CD4-positive, alpha-beta T cell (primary cell): ENCODE measurements around the gene ASB8. TPM values are rescaled to one million over a fixed set of nuclear protein-coding genes. Genes with fewer than 3 reads are reported as not detected.

ENCODE experiments used
- ATAC-seq: fragments of 200-7000 bp; cut with Tn5 transposase; one replicate; pipeline ENCODE4 v1.10.0; 2022; ENCODE audit warnings: mild to moderate bottlenecking; ENCODE audit not compliant: poor library complexity
- CTCF ChIA-PET: fragments of 350-600 bp; sonication (Branson Sonifier 250); formaldehyde crosslinking; loops from one replicate; lab custom pipeline; 2021; ENCODE audit warnings: antibody characterized with exemption, inconsistent platforms; lab: Charles Lee
- POLR2A ChIA-PET: fragments of 350-600 bp; sonication (Branson Sonifier 250); formaldehyde crosslinking; loops from one replicate; lab custom pipeline; 2021; ENCODE audit warnings: antibody characterized with exemption, inconsistent platforms; lab: Charles Lee
- DNase-seq, 14 experiments: peaks; one replicate each; pipeline ENCODE4 v3.0.0-alpha.2; 2013 to 2020; ENCODE audit warnings: mixed read lengths in 2 of 14
- H3K27ac ChIP-seq, 2 donors: one replicate each; pipeline versions ENCODE4 v1.5.1 to v1.7.0; 2013; ENCODE audit warnings: low read length in 2 of 2, low read depth in 1 of 2, mild to moderate bottlenecking in 1 of 2
- H3K27me3 ChIP-seq, 2 experiments: 1 replicate in 1 of 2; 2 replicates in 1 of 2; pipeline versions ENCODE4 v1.6.1 to v1.7.0; 2013; ENCODE audit warnings: low read length in 2 of 2, control low read depth in 1 of 2, mild to moderate bottlenecking in 1 of 2, moderate library complexity in 1 of 2; ENCODE audit not compliant: insufficient read depth in 2 of 2, control insufficient read depth in 1 of 2
- H3K36me3 ChIP-seq: one replicate; pipeline ENCODE4 v1.6.1; 2013; ENCODE audit warnings: low read length, control low read depth; ENCODE audit not compliant: insufficient read depth
- H3K4me1 ChIP-seq: one replicate; pipeline ENCODE4 v1.6.1; 2013; ENCODE audit warnings: low read length, control low read depth; ENCODE audit not compliant: insufficient read depth
- H3K4me3 ChIP-seq: one replicate; pipeline ENCODE4 v1.5.1; 2013; ENCODE audit warnings: mild to moderate bottlenecking, low read length, moderate library complexity
- H3K9me3 ChIP-seq, 2 experiments: 1 replicate in 1 of 2; 2 replicates in 1 of 2; pipeline versions ENCODE4 v1.6.1 to v1.7.0; 2013; ENCODE audit warnings: low read length in 2 of 2, mild to moderate bottlenecking in 2 of 2, control low read depth in 1 of 2, moderate library complexity in 1 of 2; ENCODE audit not compliant: control insufficient read depth in 1 of 2, insufficient read depth in 1 of 2
- H3K27ac Mint-ChIP-seq: one replicate; pipeline ENCODE4 v1.8.0; 2020; ENCODE audit warnings: mixed read lengths
- H3K27me3 Mint-ChIP-seq: one replicate; pipeline ENCODE4 v1.8.0; 2021; ENCODE audit warnings: mixed read lengths
- H3K36me3 Mint-ChIP-seq: one replicate; pipeline ENCODE4 v1.8.0; 2021; ENCODE audit warnings: low read depth, mixed read lengths
- H3K4me1 Mint-ChIP-seq: one replicate; pipeline ENCODE4 v1.8.0; 2021; ENCODE audit warnings: low read depth, mixed read lengths
- H3K4me3 Mint-ChIP-seq: one replicate; pipeline ENCODE4 v1.8.0; 2020; ENCODE audit warnings: mild to moderate bottlenecking, mixed read lengths
- H3K9me3 Mint-ChIP-seq: one replicate; pipeline ENCODE4 v1.8.0; 2020; ENCODE audit warnings: mixed read lengths
- CTCF ChIP-seq: fragments of 200-600 bp; IDR thresholded peaks from one replicate; pipeline ENCODE4 v1.8.0; 2022; ENCODE audit warnings: antibody characterized with exemption, mild to moderate bottlenecking
- intact Hi-C, 2 experiments: fragments of 100-400 bp; cut with DNase I in 1 of 2; cut with micrococcal nuclease in 1 of 2; formaldehyde crosslinking; loops; one replicate each; pipeline versions ENCODE4 v1.15.1 to v1.9.0; 2023 to 2025; cut with DNase I, micrococcal nuclease
- total RNA-seq, 174 experiments: library from RNA in 2 of 174; stranded (reverse) in 2 of 174; gene quantifications; one replicate each; pipeline ENCODE4 v1.2.3 and lab custom pipeline; 2021 to 2026

The ASB8 gene
- total RNA-seq, 2 experiments from 2014 or later, result 50.9 TPM

GRCh38 chr12:48177982-48178381, 20.7 kb upstream of the ASB8 start:
- ATAC-seq, result no peak
- H3K27me3 Mint-ChIP-seq, result peaks cover 55% of the 10 kb centered on the region
- no peaks in the 10 kb centered on the region for H3K9me3 Mint-ChIP-seq
- TF ChIP-seq CTCF, result no peak
- no peak for DNase-seq
- no peak overlapping the region for H3K4me3 Mint-ChIP-seq
- ChIA-PET POLR2A (interaction anchor here (1.2 kb wide), 1 partner anchor 21 kb away, joined by 3 read pairs; no protein-coding TSS in a partner anchor), CTCF (interaction anchor here (1.2 to 4.3 kb wide), 2 partner anchors 13 to 19 kb away, joined by 3 to 17 read pairs; no protein-coding TSS in a partner anchor)
- intact Hi-C loops, result no loop called here
- no peaks in the 10 kb centered on the region for H3K36me3 ChIP-seq
- H3K4me3 ChIP-seq, result no peak overlapping the region
- no peak overlapping the region for H3K27ac Mint-ChIP-seq
- H3K27me3 ChIP-seq, result no peaks in the 10 kb centered on the region
- H3K4me1 ChIP-seq, result peaks cover 8% of the 10 kb centered on the region
- peaks cover 8% of the 10 kb centered on the region for H3K4me1 Mint-ChIP-seq
- H3K27ac ChIP-seq, result no peak overlapping the region
- peaks cover 2% of the 10 kb centered on the region for H3K36me3 Mint-ChIP-seq
- no peaks in the 10 kb centered on the region for H3K9me3 ChIP-seq

- CTCF ChIA-PET, result interaction anchor here (1.6 to 4.3 kb wide), 2 partner anchors 11 to 13 kb away, joined by 3 to 17 read pairs; no protein-coding TSS in a partner anchor
- Mint-ChIP-seq H3K9me3 (no peaks in the 10 kb centered on the region), H3K27me3 (peaks cover 51% of the 10 kb centered on the region), H3K27ac (no peak overlapping the region), H3K4me3 (no peak overlapping the region), H3K36me3 (no peaks in the 10 kb centered on the region), H3K4me1 (peaks cover 8% of the 10 kb centered on the region)
- ATAC-seq (no peak), DNase-seq (no peak)
- no peaks in the 10 kb centered on the region for H3K9me3 ChIP-seq
- no peaks in the 10 kb centered on the region for H3K36me3 ChIP-seq
- POLR2A ChIA-PET, result interaction anchor here (1.0 kb wide), 1 partner anchor 23 kb away, joined by 3 read pairs; no protein-coding TSS in a partner anchor
- H3K27ac ChIP-seq, result no peak overlapping the region
- H3K27me3 ChIP-seq, result no peaks in the 10 kb centered on the region
- intact Hi-C loops, result no loop called here
- TF ChIP-seq CTCF, result no peak
- no peak overlapping the region for H3K4me3 ChIP-seq
- no peaks in the 10 kb centered on the region for H3K4me1 ChIP-seq
Observed at GRCh38 chr12:48176417-48176751, 19.1 kb upstream of the ASB8 start.

GRCh38 chr12:48175613-48176416, 18.5 kb upstream of the ASB8 start:
- H3K4me3 ChIP-seq, result no peak overlapping the region
- H3K4me3 Mint-ChIP-seq, result no peak overlapping the region
- DNase-seq, result no peak
- no peaks in the 10 kb centered on the region for H3K9me3 Mint-ChIP-seq
- no peak overlapping the region for H3K27ac Mint-ChIP-seq
- H3K9me3 ChIP-seq, result no peaks in the 10 kb centered on the region
- no peak for TF ChIP-seq CTCF
- ChIA-PET POLR2A (interaction anchor here (0.7 to 1.0 kb wide), 2 partner anchors 22 to 23 kb away, joined by 3 read pairs; no protein-coding TSS in a partner anchor), CTCF (interaction anchor here (1.6 to 4.3 kb wide), 2 partner anchors 10 to 14 kb away, joined by 3 to 17 read pairs; no protein-coding TSS in a partner anchor)
- no peaks in the 10 kb centered on the region for H3K27me3 ChIP-seq
- intact Hi-C loops, result no loop called here
- ATAC-seq, result no peak
- peaks cover 45% of the 10 kb centered on the region for H3K27me3 Mint-ChIP-seq
- no peaks in the 10 kb centered on the region for H3K36me3 Mint-ChIP-seq
- no peaks in the 10 kb centered on the region for H3K36me3 ChIP-seq
- H3K27ac ChIP-seq, result no peak overlapping the region
- H3K4me1 Mint-ChIP-seq, result peaks cover 8% of the 10 kb centered on the region
- no peaks in the 10 kb centered on the region for H3K4me1 ChIP-seq
